22Rv1 (cell line): ENCODE measurements around the gene CNTNAP2.

Experiments
- ZFX ChIP-seq: fragments of 450-650 bp; IDR thresholded peaks from 2 replicates; pipeline ENCODE4 v1.6.1; 2017; ENCODE audit warnings: antibody characterized with exemption, borderline replicate concordance
- TF ChIP-seq, protein P1 (sequence below): fragments of 450-650 bp; IDR thresholded peaks from 2 replicates; pipeline ENCODE4 v1.5.1; 2017; ENCODE audit warnings: mild to moderate bottlenecking

- TF ChIP-seq, protein P1, sequence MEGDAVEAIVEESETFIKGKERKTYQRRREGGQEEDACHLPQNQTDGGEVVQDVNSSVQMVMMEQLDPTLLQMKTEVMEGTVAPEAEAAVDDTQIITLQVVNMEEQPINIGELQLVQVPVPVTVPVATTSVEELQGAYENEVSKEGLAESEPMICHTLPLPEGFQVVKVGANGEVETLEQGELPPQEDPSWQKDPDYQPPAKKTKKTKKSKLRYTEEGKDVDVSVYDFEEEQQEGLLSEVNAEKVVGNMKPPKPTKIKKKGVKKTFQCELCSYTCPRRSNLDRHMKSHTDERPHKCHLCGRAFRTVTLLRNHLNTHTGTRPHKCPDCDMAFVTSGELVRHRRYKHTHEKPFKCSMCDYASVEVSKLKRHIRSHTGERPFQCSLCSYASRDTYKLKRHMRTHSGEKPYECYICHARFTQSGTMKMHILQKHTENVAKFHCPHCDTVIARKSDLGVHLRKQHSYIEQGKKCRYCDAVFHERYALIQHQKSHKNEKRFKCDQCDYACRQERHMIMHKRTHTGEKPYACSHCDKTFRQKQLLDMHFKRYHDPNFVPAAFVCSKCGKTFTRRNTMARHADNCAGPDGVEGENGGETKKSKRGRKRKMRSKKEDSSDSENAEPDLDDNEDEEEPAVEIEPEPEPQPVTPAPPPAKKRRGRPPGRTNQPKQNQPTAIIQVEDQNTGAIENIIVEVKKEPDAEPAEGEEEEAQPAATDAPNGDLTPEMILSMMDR, result no peak
- TF ChIP-seq ZFX, result no peak
Measured at GRCh38 chr7:147912946-147913638, 1796.5 kb downstream of the CNTNAP2 start.
